Heart left ventricle (tissue), 13 donors: ENCODE data around the gene RNF181.

Experiments used
- POLR2A ChIP-seq, 2 donors: fragments of 450-650 bp; IDR thresholded peaks; one replicate each; pipeline ENCODE4 v1.6.1; 2017; ENCODE audit warnings: antibody characterized with exemption in 2 of 2, mild to moderate bottlenecking in 2 of 2, moderate library complexity in 2 of 2
- TF ChIP-seq, protein P1 (sequence below), 12 donors: fragments of 200-600 bp; sonication (generic) in 4 of 12; IDR thresholded peaks; one replicate each; pipeline versions ENCODE4 v1.5.0 to v1.8.0; 2018 to 2022; ENCODE audit warnings: antibody characterized with exemption in 12 of 12, mild to moderate bottlenecking in 5 of 12
- donor health status: ischemic (EF 13 %, LVEDD 7.1; RV severe dilation, severe dysfunction).
- donor health status: DM: no; HTN: yes; CAD: no.
- donor health status: DM: no; HTN: no; CAD: no.
- donor health status: ischemic (EF 25% LVEDD 6.9; RV normal size, moderate dysfunction).
- donor health status: ischemic (EF 25% LVEDD 5.7; RV mildly dilated, moderate dysfunction).
- donor health status: ischemic (EF 35%, LVEDD 5.7; RV mildly dilated, moderate dysfunction).
- donor health status: nonischemic (EF 11% LVEDD 7.7; RV severe dilation, severe dysfunction).
- donor health status: DM: yes; HTN: yes; CAD: no.
- donor health status: PGD.
- donor health status: ischemic (EF 29% LVEDD 5.4; RV normal size, mild dysfunction).
- donor health status: nonischemic (EF 23%, LVEDD 6.1; RV moderate dilation, normal function).

DNA sequence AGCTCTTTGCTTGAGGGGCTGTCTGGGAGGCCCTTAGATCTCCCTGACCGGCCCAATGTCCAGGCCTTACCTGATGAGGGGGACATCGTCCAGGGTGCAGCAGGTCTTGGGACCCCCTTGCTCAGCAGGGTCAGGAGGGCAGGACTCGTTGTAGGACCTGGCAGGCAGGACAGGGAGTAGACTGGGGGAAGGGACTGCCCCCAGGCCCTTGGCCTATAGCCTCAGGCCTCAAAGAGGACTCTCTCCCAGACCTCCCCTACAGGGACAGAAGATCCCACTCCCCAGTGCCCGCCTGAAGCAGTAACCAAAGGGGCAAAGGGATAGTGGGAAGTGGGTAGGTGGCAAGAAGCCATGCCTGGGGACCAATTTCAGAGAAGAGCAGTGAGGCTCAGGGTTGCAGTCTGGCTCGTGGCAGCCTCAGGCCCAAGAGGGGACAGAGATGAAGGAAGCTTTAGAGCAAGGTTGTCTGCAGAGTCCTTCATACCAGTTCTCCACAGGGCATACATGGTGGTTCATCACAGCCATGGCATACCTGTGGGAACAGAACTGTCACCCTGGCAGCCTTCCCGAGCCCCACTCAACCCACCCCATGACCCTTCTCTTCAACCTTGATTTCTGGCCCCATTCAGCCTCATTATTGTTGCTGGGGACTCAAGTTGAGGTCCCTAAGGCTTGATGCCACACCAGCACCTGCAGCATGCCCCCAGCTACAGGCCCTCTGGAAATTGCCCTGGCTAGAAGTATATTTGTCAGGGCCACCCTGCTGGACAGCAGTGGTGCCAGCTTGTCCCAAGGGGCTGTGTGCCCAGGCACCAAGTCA lies 5.6 kb downstream of the RNF181 start:
- TF ChIP-seq, protein P1, sequence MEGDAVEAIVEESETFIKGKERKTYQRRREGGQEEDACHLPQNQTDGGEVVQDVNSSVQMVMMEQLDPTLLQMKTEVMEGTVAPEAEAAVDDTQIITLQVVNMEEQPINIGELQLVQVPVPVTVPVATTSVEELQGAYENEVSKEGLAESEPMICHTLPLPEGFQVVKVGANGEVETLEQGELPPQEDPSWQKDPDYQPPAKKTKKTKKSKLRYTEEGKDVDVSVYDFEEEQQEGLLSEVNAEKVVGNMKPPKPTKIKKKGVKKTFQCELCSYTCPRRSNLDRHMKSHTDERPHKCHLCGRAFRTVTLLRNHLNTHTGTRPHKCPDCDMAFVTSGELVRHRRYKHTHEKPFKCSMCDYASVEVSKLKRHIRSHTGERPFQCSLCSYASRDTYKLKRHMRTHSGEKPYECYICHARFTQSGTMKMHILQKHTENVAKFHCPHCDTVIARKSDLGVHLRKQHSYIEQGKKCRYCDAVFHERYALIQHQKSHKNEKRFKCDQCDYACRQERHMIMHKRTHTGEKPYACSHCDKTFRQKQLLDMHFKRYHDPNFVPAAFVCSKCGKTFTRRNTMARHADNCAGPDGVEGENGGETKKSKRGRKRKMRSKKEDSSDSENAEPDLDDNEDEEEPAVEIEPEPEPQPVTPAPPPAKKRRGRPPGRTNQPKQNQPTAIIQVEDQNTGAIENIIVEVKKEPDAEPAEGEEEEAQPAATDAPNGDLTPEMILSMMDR (IDR thresholded peaks at IDR 0.05) = no peak
- no peak for TF ChIP-seq POLR2A (IDR thresholded peaks at IDR 0.05)
